Activated naive CD8-positive, alpha-beta T cell treated with anti-CD3 and anti-CD28 coated beads, Interleukin-2, amount 10 ng/mL, durations not matched to agents 7 days and 5 days (primary cell): ENCODE results near the gene SLC12A3. TPM values are rescaled to one million over a fixed set of nuclear protein-coding genes. Genes with fewer than 3 reads are reported as not detected.
"Not testable (repeated sequence)": the region's sequence is repeated elsewhere in the genome, so short reads cannot be mapped to it uniquely, and the experiment has no call there.

Experiments
- ATAC-seq: fragments of 150-1000 bp; cut with Tn5 transposase; one replicate; pipeline ENCODE4 v1.10.0; 2021; ENCODE audit warnings: low read depth, moderate library complexity
- POLR2A ChIA-PET: fragments of 350-600 bp; sonication (Branson Sonifier 250); formaldehyde crosslinking; loops from one replicate; lab custom pipeline; 2021; ENCODE audit warnings: antibody characterized with exemption; lab: Charles Lee
- DNase-seq: peaks from one replicate; pipeline ENCODE4 v3.0.0; 2021
- H3K27ac Mint-ChIP-seq: one replicate; pipeline ENCODE4 v1.8.0; 2022; ENCODE audit warnings: mild to moderate bottlenecking, mixed read lengths
- H3K27me3 Mint-ChIP-seq: one replicate; pipeline ENCODE4 v1.8.0; 2022; ENCODE audit warnings: mild to moderate bottlenecking, moderate library complexity, mixed read lengths
- H3K36me3 Mint-ChIP-seq: one replicate; pipeline ENCODE4 v1.8.0; 2021; ENCODE audit warnings: mild to moderate bottlenecking, mixed read lengths
- H3K4me1 Mint-ChIP-seq: one replicate; pipeline ENCODE4 v1.8.0; 2021; ENCODE audit warnings: mixed read lengths
- H3K4me3 Mint-ChIP-seq: one replicate; pipeline ENCODE4 v1.8.0; 2022; ENCODE audit warnings: mild to moderate bottlenecking, moderate library complexity, mixed read lengths
- H3K9me3 Mint-ChIP-seq: one replicate; pipeline ENCODE4 v1.8.0; 2021; ENCODE audit warnings: mixed read lengths
- total RNA-seq, 2 experiments: library from RNA; stranded (reverse); gene quantifications; one replicate each; pipeline ENCODE4 v1.2.3, GENCODE V29; 2021

SLC12A3 gene
- total RNA-seq, 2 experiments from 2014 or later: not detected

DNA sequence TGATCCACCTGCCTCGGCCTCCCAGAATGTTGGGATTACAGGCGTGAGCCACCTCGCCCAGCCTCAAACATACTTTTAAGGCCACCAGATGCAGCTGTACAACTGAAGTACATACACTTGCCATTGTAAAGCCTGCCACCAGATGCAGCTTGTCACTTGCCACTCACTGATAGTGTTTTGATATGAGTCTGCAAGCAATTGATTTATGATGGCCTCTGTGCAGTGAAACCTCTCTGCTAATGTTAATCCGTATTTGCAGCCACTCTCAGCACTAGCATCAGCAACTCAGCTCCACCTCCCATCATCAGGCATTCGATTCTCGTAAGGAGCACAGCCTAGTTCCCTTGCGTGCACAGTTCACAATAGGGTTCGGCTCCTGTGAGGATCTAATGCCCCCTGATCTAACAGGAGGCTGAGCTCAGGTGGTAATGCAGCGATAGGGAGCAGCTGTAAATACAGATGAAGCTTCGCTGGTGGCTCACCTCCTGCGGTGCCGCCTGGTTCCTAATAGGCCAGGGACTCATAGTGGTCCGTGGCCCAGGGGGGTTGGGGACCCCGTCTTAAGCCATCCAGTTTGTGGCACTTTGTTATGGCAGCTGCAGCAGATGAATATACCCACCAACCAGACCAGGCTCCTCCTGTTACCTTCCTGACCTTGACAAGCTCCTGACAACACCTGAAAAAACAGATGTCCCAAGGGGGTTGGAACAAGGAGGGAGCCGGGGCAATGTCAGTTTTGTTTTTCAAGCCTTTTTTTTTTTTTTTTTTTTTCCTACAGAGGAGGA is 65.7 kb downstream of the SLC12A3 start:
- POLR2A ChIA-PET: interaction anchor here (0.7 to 5.7 kb wide), 12 partner anchors 12 to 416 kb away, joined by 3 to 81 read pairs (median 8); partner anchors contain the start of genes NLRC5 and PSME3IP1
- Mint-ChIP-seq H3K4me3 (peak overlapping the region; percentile 98), H3K9me3 (no peaks in the 10 kb centered on the region), H3K36me3 (peaks cover 26% of the 10 kb centered on the region), H3K4me1 (peaks cover 25% of the 10 kb centered on the region), H3K27ac (peak overlapping the region; percentile 100), H3K27me3 (no peaks in the 10 kb centered on the region)
- ATAC-seq (no peak), DNase-seq (no peak)

DNA sequence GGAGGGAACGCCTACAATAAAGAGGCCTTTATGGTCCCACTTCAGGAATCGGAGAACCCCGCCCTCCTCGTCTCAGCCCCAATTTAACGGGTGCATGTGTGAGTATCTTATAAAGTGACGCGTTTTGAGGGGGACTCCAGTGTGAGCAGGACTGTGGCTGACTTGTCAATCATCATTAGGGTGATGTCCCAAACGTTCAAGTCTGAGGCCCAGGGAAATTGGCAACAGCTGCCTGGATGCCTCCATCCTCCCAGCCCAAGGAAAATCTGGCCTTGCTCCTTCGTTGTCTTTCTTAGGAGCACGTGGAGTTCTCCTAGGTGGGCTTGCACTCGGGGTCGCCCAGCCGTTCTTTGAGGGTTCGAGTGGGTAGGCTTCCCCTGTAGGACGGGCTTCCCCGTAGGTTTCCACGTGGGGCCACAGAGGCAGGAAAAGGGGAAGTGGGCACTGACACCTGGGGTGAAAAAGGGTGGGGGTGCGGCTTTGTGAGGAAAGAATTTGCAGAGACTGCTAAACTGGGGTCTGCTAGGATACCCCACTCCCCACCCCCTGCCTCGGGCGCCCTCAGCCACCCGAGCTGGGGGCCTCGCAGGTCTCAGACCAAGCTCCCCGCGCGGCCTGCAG is 66.4 kb downstream of the SLC12A3 start:
- H3K27me3 Mint-ChIP-seq: no peaks in the 10 kb centered on the region
- no peak for ATAC-seq

DNA sequence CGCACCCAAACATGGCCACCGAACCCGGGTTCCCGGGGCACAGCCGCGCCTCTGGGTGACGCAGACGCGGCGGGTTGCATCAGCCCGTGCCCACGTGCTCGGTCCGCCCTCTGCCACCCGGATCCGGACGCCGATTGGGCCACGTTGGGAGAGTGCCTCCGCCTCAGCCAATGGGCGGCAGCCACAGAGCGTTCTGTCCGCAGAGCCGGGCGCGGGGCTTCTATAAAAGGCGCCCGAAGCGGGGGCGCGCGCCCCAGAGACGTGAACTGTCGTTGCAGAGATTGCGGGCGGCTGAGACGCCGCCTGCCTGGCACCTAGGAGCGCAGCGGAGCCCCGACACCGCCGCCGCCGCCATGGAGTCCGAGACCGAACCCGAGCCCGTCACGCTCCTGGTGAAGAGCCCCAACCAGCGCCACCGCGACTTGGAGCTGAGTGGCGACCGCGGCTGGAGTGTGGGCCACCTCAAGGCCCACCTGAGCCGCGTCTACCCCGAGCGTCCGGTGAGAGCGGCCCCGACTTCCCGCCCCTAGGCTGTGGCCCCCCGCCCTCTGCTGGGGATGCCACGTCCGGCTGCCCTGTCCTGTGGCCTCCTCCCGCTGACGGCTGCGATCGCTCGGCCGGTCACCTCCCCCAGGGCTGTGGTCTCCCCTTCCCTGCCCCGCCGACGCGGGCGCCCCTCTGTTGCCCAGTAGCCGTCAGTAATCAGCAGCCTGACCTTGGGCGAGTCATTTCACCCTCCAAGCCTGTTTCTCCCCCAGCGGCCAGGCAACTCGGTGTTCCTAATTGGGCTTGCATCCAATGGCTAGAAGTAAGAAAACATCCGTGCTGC is 67.1 kb downstream of the SLC12A3 start, which contains the start of gene HERPUD1:
HERPUD1 (plus strand) TSS at position 251 of the 829 bp plus-strand sequence; CDS start at position 354, 103 bp downstream.
- H3K4me1 Mint-ChIP-seq: peaks cover 32% of the 10 kb centered on the region

More for the DNA sequence above, 66.4 kb downstream of the SLC12A3 start:
- H3K4me1 Mint-ChIP-seq: peaks cover 26% of the 10 kb centered on the region
- H3K4me3 Mint-ChIP-seq: peak overlapping the region; percentile 98
- H3K36me3 Mint-ChIP-seq: peaks cover 31% of the 10 kb centered on the region
- H3K9me3 Mint-ChIP-seq: no peaks in the 10 kb centered on the region
- POLR2A ChIA-PET: interaction anchor here (0.6 to 5.7 kb wide), 33 partner anchors 10 to 417 kb away, joined by 3 to 81 read pairs (median 4); partner anchors contain the start of genes MT2A, NLRC5 and PSME3IP1
- peak overlapping the region; percentile 100 for H3K27ac Mint-ChIP-seq
- no peak for DNase-seq

DNA sequence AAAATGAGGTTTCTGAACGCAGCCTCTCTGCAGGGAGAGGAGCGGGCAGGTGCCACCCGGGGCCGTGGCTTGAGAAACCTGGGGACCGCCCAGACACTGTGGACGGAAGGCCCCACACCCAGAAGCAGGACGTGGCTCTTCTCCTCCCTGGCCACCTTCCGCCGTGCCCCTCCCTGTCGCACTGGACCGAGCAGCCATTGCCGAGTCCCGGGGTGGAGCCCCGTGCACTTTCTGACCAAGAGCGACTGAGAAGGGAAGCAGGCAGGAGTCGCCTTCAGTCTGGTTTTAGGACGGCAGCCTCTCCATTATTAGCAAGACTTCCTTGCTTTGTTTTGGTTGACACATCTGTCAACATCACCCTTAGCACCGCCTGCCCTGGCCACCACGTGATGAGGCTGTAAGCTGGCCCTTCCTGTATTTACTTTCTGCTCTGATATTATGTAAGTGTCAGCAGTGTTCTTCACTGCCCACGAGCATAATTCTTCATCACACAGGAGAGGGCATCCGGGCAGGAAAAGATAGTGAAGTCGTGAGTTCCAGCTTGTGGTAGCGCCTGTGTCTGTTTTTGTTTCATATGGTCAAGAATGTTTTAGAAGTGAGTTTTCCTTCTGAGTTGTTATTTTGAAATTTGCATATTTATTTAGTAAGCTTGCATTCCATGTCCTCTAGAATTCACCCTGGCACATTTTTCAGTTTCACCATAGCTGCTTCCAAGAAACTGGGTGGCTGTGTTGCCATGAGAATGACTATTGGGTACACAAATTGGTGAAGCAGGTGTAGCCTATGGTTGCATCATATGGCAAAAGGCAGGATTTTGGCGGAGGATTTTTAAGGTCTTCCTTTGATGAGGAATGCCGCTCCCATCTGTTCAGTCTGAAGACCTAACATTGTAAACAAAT is 68.0 kb downstream of the SLC12A3 start:
- Mint-ChIP-seq H3K27ac (peak overlapping the region; percentile 100), H3K4me3 (peak overlapping the region; percentile 98), H3K4me1 (peaks cover 37% of the 10 kb centered on the region), H3K36me3 (peaks cover 44% of the 10 kb centered on the region), H3K27me3 (no peaks in the 10 kb centered on the region), H3K9me3 (no peaks in the 10 kb centered on the region)
- DNase-seq (peak; percentile 65), ATAC-seq (peak; percentile 11)
- POLR2A ChIA-PET: interaction anchor here (0.6 to 5.7 kb wide), 19 partner anchors 9 to 677 kb away, joined by 3 to 81 read pairs (median 6); partner anchors contain the start of gene NLRC5

More for the DNA sequence above, 67.1 kb downstream of the SLC12A3 start, which contains the start of gene HERPUD1:
- peaks cover 37% of the 10 kb centered on the region for H3K36me3 Mint-ChIP-seq
- H3K9me3 Mint-ChIP-seq: no peaks in the 10 kb centered on the region
- no peaks in the 10 kb centered on the region for H3K27me3 Mint-ChIP-seq
- DNase-seq: peak; percentile 99
- H3K4me3 Mint-ChIP-seq: peak within 1 kb of the TSS; percentile 98
- ATAC-seq: peak; percentile 95
- H3K27ac Mint-ChIP-seq: peak within 1 kb of the TSS; percentile 100
- POLR2A ChIA-PET: interaction anchor here (0.6 to 5.7 kb wide), 35 partner anchors 9 to 678 kb away, joined by 3 to 81 read pairs (median 4); partner anchors contain the start of genes MT2A, NLRC5 and PSME3IP1

DNA sequence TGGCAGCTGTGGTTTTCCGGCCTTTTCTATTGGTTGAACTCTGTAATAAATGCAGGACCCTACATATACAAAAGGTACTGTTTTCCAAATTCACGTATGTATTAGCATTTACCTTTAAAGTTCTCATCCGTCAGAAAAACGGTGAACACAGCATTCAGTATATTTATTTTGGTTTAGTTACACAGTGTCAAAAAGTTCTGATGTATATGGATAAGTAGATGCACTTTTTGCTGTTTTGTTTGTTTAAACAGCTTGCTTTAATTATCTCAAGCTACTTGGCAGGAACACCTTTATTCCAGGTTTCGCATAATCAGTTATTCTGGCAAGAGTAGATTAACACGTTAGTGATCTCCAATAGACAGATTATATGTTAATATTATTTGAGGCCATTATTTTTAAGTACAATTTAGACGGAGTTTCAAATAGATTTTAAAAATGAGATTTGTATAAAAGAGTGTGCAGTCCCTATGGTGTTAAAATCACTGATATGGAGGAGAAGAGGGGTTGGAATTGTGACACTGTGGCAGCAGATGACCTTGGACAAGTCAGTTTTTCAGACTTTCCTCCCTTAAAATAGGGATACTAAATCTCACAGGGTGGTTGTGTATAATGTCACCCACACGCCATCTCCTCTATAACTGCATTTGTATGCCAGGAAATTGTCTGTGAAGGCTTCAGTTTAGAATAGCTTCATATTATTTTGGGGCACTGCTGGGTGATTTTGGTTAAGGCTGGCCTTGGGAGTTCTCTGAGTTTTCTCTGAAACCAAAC is 69.0 kb downstream of the SLC12A3 start:
- ATAC-seq (no peak), DNase-seq (no peak)
- Mint-ChIP-seq H3K36me3 (peaks cover 52% of the 10 kb centered on the region), H3K4me3 (peak overlapping the region; percentile 98), H3K27ac (peak overlapping the region; percentile 83), H3K27me3 (no peaks in the 10 kb centered on the region), H3K9me3 (no peaks in the 10 kb centered on the region), H3K4me1 (peaks cover 47% of the 10 kb centered on the region)
- POLR2A ChIA-PET: interaction anchor here (0.6 to 5.7 kb wide), 11 partner anchors 10 to 343 kb away, joined by 3 to 81 read pairs (median 7); partner anchors contain the start of gene NLRC5

DNA sequence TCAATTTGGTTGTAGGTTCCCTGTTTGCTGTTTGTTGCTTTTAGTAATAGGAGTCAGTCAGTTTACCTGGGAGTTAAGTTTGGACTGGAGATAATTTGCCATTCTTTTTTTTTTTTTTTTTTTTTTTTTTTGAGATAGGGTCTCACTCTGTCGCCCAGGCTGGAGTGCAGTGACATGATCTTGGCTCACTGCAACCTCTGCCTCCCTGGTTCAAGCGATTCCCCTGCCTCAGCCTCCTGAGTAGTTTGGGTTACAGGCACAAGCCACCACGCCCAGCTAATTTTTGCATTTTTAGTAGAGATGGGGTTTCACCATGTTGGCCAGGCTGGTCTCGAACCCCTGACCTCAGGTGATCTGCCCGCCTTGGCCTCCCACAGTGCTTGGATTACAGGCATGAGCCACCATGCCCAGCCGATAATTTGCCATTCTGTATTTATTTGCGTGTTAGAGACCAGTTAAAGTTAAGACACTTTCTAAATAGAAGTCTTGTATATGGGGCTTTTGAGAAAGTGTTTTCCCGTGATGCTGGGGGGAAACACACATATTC is 69.7 kb downstream of the SLC12A3 start:
- not testable (repeated sequence) for H3K27me3 Mint-ChIP-seq, DNase-seq, H3K9me3 Mint-ChIP-seq, ATAC-seq
- POLR2A ChIA-PET: interaction anchor here (0.6 to 5.7 kb wide), 7 partner anchors 9 to 343 kb away, joined by 4 to 81 read pairs (median 7); no protein-coding TSS in a partner anchor
- Mint-ChIP-seq H3K36me3 (peaks cover 57% of the 10 kb centered on the region), H3K4me1 (peaks cover 53% of the 10 kb centered on the region), H3K4me3 (peak overlapping the region; percentile 98), H3K27ac (peak overlapping the region; percentile 83)

DNA sequence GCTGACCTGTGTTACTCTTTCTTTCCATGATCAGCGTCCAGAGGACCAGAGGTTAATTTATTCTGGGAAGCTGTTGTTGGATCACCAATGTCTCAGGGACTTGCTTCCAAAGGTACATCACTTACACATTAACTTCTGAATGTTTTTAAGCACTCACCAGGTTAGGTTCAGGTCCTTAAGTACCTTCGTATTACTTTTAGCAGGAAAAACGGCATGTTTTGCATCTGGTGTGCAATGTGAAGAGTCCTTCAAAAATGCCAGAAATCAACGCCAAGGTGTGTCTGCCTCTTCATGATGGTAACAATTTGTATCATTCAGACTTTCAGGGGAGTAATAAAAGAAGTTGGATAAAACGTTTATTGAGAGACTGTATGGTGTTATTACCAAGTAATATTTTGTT is 70.2 kb downstream of the SLC12A3 start:
- peaks cover 58% of the 10 kb centered on the region for H3K4me1 Mint-ChIP-seq
- H3K27ac Mint-ChIP-seq: peak overlapping the region; percentile 70
- POLR2A ChIA-PET: interaction anchor here (2.7 kb wide), 1 partner anchor 69 kb away, joined by 9 read pairs; no protein-coding TSS in a partner anchor
- peak overlapping the region; percentile 73 for H3K4me3 Mint-ChIP-seq
- no peaks in the 10 kb centered on the region for H3K9me3 Mint-ChIP-seq
- peaks cover 63% of the 10 kb centered on the region for H3K36me3 Mint-ChIP-seq
- ATAC-seq (no peak), DNase-seq (no peak)
- H3K27me3 Mint-ChIP-seq: no peaks in the 10 kb centered on the region

DNA sequence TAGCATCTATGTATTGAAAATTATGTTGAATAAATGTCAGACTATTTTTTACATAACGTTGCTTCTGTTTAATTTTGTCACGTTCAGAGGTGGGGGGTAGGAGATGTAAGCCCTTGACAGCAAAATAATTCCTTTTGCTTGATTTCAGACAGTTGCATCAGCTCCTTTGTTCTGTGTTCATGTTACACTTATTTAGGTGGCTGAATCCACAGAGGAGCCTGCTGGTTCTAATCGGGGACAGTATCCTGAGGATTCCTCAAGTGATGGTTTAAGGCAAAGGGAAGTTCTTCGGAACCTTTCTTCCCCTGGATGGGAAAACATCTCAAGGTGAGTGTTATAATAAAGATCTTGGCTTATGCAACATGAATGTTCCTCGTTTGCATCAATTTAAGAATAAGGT is 71.5 kb downstream of the SLC12A3 start:
- DNase-seq: no peak

DNA sequence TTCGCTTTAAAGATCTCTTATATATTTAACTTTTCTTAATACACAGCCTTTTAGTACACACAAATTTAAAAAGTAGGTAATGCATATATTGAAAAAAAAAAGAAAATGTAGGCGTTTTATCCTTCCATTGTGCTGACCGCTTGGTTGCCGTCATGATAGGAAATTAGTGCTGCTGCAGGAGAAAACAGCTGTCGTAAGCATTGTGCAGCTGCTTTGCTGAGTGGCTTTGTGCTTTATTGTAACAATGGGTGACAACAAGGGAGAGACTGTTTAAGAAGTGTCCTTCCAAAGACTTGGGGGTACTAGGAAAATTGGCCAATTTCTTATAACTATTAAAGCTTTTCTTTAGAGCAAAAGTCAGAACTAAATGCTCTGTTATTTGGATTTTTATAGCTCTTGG is 71.9 kb downstream of the SLC12A3 start:
- H3K36me3 Mint-ChIP-seq: peaks cover 68% of the 10 kb centered on the region
- no peak for DNase-seq
- H3K4me1 Mint-ChIP-seq: peaks cover 59% of the 10 kb centered on the region
- POLR2A ChIA-PET: interaction anchor here (1.1 to 1.2 kb wide), 2 partner anchors 14 to 22 kb away, joined by 3 read pairs; no protein-coding TSS in a partner anchor
- no peak for ATAC-seq
- H3K9me3 Mint-ChIP-seq: no peaks in the 10 kb centered on the region
- H3K27me3 Mint-ChIP-seq: no peaks in the 10 kb centered on the region
- H3K27ac Mint-ChIP-seq: no peak overlapping the region
- no peak overlapping the region for H3K4me3 Mint-ChIP-seq

More for the DNA sequence above, 71.5 kb downstream of the SLC12A3 start:
- Mint-ChIP-seq H3K9me3 (no peaks in the 10 kb centered on the region), H3K27me3 (no peaks in the 10 kb centered on the region), H3K27ac (no peak overlapping the region), H3K4me3 (no peak overlapping the region), H3K4me1 (peaks cover 59% of the 10 kb centered on the region), H3K36me3 (peaks cover 66% of the 10 kb centered on the region)
- POLR2A ChIA-PET: interaction anchor here (1.2 kb wide), 1 partner anchor 15 kb away, joined by 3 read pairs; no protein-coding TSS in a partner anchor
- no peak for ATAC-seq

DNA sequence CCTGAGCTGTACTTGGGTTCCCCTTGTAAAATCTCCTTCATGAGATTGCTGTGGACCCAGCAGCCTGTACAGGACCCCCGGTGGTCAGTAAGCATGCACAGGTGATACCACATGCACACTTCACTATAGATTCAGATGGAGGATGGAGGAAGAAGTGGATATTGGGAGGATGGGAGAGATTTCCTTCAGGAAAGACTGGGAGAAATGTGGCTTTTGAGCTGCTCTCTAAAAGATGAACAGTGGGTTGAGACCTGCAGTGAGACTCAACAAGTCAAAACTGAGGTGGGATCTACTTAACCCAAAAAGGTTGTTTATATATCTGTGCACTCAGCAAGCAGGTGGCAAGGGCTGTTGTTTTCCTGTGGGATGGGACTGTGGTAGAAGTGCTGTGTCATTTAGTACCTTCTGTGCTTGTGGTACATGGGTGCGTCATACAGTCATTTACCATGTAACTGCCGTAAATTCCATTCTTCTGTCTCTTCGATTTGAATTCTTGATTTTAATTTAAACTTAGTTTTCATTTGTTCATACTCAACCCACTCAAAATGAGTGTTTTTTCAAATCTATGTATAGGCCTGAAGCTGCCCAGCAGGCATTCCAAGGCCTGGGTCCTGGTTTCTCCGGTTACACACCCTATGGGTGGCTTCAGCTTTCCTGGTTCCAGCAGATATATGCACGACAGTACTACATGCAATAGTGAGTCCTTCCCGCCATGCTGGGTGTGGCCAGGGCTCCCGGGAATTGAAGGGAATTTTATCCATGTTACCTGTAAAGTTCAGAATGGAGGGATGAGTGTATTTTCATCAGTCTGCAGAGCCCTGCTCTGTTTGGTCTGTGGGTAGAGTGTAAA is 73.9 kb downstream of the SLC12A3 start:
- Mint-ChIP-seq H3K27ac (peak overlapping the region; percentile 86), H3K4me3 (peak overlapping the region; percentile 84), H3K9me3 (no peaks in the 10 kb centered on the region), H3K4me1 (peaks cover 61% of the 10 kb centered on the region), H3K27me3 (no peaks in the 10 kb centered on the region), H3K36me3 (peaks cover 67% of the 10 kb centered on the region)
- ATAC-seq (peak; percentile 81), DNase-seq (no peak)
- POLR2A ChIA-PET: interaction anchor here (0.6 to 1.3 kb wide), 6 partner anchors 8 to 111 kb away, joined by 3 to 5 read pairs (median 3); partner anchors contain the start of gene NLRC5
